Hepatic stellate cell (primary cell): ENCODE data around the gene TMEM109.
A peak's percentile ranks its signal among the peaks of the same experiment; 100 is the strongest.

ENCODE experiments used
- DNase-seq: peaks from one replicate; pipeline ENCODE4 v3.0.0; 2011; ENCODE audit warnings: low spot score

The TMEM109 gene

DNA sequence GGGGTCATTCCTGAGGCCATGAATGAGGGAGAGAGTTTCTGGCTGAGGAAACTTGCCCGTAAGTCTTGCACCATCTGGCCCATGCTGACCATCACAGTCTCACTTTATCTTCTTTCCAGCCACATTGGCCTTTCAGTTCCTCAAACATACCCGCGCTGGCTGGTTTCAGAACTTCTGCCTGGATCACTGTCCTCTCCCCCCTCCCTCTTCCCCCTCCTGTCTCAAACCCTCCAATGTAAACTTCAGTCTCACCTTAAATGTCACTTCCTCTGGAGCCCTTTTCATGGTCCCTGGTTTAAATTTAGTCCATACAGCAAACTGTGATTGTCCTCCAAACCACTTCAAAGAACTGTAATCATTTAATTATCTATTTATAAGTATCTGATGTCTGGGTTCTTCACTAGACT, 3.7 kb upstream of the TMEM109 start:
- no peak for DNase-seq

DNA sequence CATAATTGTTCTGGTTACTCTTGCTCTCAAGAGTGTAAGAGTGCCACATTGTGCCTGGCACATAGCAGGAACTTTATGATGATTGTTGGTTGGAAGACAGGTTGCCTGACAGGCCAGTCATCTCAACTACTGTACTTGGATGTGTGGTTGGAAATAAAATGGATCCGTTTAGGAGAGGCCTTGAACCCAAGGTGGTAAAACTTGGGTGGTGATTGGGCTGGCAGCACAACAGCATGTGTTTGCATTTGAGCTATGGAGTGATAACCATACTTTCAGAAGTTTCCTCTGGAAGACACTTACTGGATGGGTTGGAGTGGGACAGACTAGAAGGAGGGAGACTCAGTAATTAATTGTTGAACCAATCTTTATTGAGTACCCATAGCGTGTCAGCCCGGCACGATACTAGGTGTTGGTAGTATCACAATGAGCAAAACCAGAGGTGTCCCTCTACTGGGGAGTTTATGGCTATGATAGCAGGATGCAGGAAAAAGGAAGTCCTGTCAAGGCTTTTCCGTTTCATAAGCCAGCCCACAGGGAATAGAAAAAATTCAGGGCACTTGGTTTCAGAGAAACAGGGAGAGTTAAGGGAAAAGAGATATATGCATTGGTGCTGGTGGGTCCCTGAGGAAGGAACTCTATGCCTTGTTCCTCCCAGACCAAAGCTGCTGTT, 3.1 kb upstream of the TMEM109 start:
- no peak for DNase-seq

DNA sequence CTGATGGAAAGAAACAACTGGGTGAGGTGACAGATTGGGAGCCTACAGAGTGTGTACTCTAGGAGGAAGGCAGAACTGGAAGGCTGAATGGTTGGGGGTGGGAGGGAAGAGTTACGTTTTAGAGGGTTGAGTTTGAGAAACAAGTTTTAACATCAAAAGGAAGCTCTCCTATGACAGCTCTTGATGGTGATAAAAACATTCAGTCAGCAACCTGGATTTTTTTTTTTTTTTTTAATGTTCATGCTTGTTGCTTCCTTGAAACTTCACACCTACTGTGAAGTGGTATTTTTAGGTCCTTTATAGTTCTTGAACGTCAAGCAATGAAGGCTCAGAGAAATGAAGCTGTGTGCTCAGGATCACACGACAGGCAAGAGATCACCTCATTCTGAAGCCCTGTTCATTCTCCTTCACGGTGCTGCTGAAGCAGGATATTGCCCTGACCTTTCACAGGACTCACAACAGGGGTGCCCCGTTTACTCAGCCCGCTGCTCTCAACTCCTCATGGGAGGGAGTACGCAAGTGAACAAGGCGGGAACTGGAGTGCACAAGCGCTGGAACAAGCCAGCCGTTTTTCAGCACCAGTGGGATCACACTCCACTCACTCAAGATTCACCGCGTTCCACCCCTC, 1.6 kb upstream of the TMEM109 start:
- no peak for DNase-seq

DNA sequence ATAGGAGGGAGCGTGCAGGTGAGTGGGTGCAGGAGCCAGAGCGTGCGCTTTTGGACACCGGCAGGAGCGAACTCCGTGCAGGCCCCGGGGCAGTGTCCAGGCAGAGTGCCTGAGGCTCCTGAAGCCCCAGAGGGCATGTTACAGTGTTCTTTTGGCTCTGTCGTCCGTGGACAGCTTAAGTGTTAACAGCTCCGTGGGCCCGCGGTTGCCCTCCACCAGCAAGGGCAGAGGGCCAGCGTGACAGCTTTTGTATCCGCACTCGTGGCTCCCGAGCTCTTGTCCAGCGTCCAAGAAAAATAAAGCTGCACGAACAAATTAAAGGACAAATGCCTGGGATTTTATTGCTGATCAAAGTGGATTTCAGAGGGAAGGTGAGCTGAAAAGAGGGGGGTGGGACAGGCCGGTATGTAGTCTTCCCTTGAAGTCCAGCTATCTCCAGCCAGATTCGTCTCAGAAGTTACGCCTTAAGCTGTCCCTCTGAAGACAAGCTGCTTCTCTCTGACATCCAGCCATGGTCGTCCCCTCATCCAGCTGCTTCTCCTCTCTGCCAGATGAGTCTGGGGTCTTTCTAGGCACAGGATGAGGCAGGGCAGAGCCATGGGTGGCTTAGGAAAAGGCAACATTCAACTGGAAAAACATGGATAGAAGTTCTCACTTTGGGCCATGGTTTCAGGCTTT, 968 bp upstream of the TMEM109 start:
- DNase-seq = no peak

DNA sequence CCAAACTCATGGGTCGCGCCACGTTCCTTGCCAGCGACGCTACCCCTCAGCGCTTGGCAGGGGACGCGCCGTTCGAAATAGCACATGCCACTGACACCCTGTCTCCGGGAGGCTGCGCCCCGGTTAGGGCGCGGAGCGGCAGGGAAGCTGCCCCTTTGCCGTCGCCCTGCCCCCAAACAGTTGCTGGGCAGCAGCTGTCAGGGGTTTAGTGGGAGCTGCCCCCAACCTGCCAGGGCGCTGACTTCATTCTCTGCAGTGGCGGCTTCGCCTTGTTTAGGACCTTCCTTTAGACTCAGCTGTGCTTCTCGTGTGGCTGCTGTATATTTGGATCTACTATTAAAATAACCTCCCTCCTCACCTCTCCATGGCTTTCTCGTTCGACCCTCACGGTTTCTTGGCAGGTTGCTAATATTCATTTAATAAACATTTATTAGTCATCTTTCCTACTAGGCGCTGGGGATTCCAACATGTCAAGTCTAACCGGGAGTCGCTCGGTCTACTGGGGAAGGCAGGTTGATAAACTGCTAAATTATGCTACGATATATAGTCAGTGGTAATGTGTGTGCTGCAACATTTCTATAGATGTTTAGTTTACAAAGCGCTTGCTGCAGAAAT, 782 bp downstream of the TMEM109 start:
- DNase-seq = peak; percentile 63

DNA sequence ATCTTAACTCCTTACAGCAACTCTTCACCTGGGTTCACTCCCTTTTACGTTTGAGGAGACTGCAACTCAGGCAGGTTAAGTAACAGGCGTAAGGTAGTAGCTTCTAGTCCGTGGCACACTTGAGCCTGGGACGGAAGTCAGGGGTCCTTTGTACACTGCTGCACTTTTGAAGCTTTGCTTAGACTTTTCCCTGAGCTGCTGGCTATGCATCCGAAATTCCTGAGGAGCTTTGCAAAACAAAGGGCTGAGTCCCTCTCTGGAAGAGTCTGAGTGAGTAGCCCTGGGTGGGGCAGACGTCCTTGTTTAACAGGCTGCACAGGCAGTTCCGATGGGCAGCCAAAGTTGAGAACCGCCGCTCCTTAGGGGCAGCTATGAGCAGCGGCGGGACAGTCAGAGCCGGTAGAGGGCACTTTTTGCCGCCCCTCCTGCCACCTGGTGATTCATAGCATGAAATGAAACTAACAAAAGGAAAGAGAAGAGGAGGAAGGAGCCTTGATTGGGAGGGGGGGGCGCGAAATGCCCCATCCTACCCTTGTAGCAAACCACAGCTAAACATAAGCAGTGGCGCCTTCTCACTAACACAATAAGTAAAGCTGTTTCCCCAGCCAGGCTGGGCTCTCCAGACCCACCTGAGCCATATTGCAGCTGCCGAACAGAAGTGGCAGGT, 1.4 kb downstream of the TMEM109 start:
- DNase-seq = peak; percentile 78

DNA sequence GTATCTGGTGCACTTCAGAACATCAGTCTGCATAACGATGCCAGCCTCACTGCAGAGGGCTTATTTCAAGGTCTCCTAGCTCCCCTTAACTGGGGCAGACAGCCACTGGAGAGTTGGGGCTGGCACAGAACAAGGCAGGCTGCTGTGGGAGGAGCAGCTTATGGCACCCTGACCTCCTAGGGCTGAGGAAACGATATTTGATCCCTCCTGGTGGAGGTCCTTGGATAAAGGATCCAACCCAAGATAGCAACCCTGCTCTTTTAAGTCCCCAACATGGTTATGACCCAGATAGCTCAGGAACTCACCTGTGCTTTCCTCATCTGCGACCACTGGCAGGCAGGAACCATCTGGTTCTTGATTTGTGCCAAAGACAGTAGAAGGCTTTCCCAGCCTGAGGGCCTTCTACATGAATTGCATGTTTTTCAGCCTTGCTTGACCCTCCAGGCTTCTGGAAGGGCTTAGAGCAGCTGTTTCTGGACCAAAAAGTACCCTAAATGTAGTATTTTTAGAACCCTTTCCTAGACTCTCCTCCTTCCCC, 2.8 kb downstream of the TMEM109 start:
- no peak for DNase-seq

DNA sequence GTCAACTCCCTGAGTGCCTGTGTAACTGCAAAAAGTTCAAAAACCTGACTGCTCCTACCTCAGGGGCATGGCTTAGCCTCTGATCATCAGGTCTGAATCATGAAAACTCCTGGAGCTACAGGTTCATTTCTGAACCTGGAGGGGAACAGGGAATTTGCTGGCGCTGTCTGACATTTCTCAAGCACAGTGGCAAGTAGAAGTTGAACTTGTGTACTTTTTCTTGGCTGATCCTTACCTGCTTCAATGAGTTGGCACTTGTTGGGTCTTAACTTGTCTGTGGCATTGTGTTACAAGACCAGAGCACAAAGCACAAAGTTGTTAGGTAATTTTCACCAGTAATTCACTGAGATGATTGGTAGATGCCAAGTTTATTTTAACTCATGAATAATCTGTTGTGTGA, 3.3 kb downstream of the TMEM109 start:
- no peak for DNase-seq

DNA sequence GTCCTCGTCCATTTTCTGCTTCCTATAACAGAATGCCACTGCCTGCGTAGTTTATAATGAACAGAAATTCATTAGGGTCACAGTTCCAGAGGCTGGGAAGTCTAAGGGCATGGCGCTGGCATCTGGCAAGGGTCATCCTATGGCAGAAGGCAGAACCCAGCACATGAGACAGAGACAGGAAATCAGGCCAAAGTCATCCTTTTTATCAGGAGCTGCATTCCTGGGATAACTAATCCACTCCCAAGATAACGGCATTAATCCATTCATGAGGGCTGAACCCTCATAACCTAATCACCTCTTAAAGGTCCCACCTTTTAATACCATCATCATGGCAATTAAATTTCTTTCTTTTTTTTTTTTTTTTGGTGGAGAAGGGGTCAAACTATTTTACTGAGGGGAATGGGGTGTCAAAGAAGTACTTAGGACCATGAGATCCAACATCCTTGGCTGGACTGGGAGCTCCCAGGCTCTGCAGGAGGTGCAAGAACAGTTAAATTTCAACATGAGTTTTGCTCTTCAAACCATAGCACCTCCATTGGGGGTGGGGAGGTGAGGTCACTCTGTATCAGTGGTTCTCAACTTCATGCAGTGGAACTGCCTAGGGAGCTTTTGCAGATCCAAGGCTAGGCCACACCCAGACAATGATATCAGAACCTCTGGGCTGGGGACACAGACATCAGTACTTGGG, 4.4 kb downstream of the TMEM109 start:
- no peak for DNase-seq

DNA sequence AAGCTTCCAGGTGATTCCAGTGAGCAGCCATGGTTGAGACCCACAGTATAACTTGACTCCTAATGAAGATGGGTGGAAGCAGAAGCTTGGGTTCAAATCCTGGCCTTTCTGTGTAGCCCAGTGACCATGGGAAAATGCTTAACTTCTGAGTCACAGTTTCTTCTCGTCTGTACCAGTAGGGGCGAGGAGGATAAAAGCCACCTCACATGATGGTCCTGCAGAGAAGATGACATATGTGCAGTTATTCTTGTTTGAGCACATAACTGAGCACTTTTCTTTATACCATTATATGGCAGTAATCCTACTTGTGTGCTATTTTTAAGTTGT, 4.9 kb downstream of the TMEM109 start:
- DNase-seq = peak; percentile 61

DNA sequence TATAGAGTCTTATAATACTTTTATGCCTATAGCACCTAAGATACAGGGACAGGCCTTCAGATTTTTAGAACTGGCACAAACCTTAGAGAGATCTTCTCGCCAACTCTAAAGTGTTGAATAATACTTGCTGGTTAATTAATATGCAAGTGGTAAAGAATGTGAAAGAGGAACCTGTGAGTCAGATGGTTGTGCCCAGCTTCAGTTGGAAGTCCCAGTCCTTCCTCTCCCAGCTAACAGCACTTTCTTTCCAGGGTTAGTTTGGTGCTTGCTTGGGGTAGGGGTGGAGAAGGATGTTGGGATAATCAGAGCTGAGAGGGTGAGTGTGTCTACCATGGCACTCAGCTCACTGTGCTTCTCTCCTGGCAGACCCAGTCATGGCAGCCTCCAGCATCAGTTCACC, 5.4 kb downstream of the TMEM109 start:
- DNase-seq = no peak

DNA sequence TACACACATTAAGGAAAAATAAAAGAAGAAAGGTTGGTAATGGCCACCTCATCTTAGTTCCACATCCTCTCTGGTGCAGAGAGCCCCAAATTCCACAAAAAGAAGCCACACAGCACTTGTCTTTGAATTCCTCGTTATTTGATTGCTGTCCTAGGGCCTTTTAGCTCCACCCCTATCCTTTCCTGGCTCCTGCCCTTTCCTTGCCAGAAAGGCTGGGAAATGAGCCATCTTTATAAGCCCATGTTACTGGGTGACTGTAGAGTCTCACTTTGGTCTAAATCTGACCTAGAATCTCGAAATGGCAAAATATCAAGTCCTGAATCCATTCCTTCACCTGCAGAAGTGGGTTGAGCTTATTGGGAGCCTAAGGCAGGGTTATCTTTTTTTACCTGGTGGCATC, 6.0 kb downstream of the TMEM109 start:
- no peak for DNase-seq

DNA sequence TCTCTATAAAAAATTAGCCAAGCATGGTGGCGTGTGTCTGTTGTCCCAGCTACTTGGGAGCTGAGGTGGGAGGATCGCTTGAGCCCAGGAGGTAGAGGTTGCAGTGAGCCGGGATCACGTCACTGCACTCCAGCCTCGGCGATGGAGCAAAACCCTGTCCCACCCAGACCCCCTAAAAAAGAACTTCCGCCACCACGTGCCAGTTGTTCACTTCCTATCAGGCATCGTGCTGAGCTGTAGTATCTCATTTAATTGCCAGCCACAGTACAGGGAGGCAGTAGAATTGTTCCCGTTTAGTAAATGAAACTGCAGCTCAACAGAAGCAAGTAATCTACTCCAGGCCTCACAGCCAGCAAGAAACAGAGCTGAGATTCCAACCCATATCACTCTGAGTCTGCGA, 7.3 kb downstream of the TMEM109 start:
- no peak for DNase-seq

DNA sequence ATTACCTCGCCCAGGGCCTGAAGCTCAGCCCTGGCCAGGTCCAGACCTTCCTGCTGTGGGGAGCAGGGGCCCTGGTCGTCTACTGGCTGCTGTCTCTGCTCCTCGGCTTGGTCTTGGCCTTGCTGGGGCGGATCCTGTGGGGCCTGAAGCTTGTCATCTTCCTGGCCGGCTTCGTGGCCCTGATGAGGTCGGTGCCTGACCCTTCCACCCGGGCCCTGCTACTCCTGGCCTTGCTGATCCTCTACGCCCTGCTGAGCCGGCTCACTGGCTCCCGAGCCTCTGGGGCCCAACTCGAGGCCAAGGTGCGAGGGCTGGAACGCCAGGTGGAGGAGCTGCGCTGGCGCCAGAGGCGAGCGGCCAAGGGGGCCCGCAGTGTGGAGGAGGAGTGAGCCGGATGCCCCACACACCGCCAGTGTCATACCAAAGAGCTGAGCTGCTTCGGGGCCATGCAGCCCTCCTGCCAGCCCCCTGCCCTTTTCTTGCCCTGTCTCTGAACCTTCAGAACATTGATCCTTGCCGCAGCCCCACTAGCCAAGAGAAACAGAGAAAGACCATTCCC, 7.9 kb downstream of the TMEM109 start:
- DNase-seq = no peak

DNA sequence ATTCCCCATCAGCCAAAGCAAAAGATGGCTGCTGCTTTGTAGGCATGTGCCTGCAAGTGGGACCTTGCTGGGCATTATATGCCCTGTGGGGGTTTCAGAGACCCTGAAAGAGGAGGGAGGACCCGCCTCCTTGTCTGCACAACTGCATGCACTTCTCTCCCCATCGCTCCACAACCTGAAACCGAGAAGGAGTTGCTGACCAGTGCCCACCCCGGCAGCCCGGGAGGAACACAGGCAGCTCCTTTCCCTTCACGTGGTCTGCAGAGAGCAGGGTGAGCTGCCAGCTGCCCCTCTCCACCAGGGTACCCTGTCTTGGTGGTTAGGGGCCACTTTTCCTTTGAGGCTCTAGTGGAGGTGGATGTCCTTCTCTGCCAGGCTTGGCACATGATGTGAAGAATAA, 8.9 kb downstream of the TMEM109 start:
- no peak for DNase-seq

DNA sequence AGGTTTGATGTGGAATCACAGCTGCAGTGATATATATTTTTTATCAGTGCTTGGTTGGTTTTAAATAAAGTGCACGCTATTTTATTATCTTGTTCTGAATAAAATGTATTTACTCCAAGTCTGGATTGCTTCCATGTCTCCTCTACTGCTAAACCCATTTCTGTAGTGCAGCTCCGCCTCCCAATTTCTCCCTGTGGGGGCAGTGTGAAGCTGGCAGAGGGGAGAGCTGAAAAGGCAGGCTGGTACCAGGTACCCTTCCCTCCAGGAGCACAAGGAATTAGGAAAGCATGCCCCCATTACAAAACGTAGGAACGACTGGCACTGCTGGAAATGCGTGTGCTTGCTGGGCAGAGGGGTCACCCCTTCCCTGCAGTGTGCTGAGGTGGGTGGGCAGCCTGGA, 9.4 kb downstream of the TMEM109 start:
- no peak for DNase-seq

DNA sequence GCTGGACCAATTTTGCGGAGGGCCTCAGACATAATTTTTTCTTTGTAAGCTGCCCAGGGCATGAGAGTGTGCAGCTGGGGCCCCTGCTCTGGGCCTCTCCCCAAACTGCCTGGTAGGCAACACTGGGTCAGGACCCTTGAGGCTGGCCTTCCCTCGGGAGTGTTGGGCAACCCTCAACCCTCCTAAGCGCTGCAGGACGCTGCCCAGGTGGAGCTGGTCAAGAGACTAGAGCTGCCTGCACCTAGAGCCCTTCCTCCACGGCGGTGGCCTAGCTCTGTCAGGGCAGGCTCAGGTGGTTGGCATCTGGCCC, 9.8 kb downstream of the TMEM109 start:
- no peak for DNase-seq

DNA sequence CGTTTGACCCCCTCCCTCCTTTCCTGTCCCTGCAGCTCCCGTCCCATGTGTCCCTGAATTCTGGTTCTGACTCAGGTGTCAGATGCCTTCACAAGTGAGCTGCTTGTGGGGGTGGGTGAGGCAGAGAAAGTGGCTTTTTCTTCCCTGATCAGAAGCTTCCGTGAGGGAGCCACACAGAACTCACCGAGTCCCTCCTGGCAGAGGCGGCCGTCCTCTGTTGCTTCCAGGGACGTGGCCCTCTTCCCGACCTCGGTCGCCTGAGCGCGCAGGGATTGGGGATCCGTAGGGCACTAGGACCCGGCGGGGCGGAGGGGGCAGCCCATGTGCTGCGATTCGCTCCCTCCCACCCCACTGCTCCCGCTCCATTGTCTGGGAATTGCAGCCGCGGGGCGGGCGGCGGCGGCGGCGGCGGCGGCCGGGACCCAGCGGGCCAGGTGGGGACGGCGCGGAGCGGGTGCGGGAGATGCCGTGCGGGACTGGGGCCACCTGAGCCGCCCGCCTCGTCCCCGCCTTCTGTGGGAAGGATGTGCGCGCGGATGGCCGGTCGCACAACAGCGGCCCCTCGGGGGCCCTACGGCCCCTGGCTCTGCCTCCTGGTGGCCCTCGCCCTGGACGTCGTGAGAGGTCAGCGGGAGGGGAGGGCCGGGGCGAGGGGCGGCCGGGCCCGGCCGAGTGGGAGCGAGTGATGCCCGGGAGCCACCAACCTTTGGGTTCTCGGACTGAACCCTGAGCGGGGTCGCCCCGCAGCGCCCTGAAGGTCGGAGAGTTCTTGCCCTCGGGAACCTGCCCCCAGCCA, 10.3 kb downstream of the TMEM109 start, which contains the start of gene TMEM132A:
TMEM132A (plus strand) TSS at position 351 of the 796 bp plus-strand sequence; CDS start at position 525, 174 bp downstream.
- peak; percentile 96 for DNase-seq

DNA sequence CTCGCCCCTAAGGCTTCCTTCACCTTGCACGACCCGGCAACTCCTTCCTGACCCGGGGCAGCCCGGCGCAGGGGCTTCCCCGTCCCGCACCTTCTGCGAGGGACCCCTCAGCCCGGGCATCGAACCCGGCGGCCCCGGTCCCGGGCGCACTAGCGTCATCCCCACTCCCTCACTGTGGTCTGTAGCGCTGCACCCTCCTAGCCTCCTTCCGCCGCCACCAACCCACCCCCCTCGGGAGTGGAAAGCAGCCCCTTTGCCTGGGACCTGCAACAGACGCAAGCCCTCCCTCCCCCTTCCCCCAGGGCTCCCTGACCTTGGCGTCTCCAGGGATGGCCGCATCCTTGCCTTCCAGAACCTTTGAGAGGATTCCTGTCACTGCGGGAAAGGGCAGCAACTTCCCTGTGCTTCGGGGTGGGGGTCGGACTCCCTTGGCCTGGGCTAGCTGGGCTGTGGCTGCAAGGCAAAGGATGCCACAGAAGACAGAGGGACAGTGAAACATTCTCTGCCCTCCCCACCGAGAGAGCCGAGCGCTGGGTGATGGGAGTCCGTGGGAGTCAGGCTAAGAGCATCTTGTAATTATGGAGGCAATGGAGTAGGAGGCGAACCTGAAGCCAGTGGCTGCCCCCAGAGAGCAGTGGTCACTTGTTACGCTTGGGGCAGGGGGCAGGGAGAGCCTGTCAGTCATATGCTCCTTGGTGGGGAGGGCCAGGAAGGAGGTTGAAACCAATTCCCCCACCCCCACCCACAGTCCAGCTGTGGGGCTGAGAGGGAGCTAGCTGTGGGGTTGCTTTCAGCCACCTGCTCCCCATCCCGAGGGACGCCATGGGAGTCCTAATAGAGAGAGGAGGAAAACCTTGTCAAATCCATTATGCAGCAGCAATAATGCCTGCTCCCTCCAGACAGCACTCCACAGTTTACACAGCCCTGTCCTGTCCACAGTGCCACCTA, 11.2 kb downstream of the TMEM109 start:
- DNase-seq = peak; percentile 32

DNA sequence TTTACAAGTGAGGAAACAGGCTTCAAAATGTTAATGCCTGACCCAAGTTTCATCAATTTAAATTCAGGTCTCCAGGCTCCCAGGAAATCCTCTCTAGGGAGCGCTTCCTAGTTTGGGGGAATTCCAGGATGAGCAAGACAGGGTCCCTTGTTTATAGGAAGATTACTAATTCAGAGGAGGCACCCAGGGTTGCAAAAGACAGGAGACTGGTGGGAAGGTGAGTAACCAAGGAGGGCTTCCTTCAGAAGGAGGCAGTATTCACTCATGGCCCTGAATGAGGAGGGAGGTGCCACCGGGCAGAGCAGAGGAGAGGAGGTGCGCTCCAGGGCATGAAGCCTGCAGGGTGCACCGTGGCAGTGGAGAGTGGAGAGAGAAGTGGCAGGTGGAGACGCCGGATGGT, 11.9 kb downstream of the TMEM109 start:
- DNase-seq = peak; percentile 59
